Bladder microvascular endothelial cell (primary cell): ENCODE results near the gene RPP40. TPM values are rescaled to one million over a fixed set of nuclear protein-coding genes. Genes with fewer than 3 reads are reported as not detected.

ENCODE experiments used
- total RNA-seq: library from RNA; depleted of rRNA; stranded (reverse); fragments of >200 nt; gene quantifications from 2 replicates; pipeline ENCODE4 v1.2.3, GENCODE V29; 2014

Gene RPP40
- total RNA-seq, result 10.2 and 12.6 TPM in 2 replicates

GRCh38 chr6:5003604-5004372 is at the start of gene RPP40:
Gene RPP40, minus strand, starts transcription at chr6:5004037. Its CDS starts 35 bp downstream, at chr6:5004002.

Other genes starting within 250 kb of the RPP40 start
- gene CDYL, start 227.6 kb downstream of the RPP40 start, total RNA-seq, result 27.4 and 42.9 TPM in 2 replicates
- gene PPP1R3G, start 81.3 kb upstream of the RPP40 start, total RNA-seq, result 0.16 and 0.44 TPM in 2 replicates